HG03558 (cell line): ENCODE data around the gene C11orf24.

Experiments used
- ATAC-seq: cut with Tn5 transposase; IDR thresholded peaks from one replicate; pipeline ENCODE4 v1.9.1; 2021; ENCODE audit warnings: moderate number of reproducible peaks; ENCODE audit not compliant: unreplicated experiment; ENCODE audit errors: extremely low read depth

The C11orf24 gene

DNA sequence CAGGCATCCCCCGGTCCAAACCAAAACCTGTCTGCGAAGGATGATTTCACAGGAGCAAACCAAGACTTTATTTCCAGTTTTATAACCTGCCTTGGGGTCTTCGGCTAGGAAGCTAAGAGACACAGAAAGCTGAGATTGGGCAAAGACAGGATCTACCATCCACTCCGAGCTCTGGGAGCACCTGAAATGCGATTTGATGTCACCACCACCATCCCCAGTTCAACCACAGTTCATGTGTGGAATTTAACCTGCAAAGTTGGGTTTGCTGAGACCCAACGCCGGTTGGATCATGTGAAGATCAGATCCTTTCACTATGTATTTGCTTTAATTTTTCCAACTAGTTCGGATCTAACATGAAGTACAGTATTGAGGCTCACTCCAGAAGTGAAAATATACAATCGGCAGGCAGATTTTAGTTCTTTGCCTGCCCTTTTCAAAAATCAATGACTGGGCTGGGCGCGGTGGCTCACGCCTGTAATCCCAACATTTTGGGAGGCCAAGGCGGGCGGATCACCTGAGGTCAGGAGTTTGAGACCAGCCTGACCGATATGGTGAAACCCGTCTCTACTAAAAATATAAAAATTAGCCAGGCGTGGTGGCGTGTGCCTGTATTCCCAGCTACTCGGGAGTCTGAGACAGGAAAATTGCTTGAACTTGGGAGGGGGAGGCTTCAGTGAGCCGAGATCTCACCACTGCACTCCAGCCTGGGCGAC is 1.4 kb upstream of the C11orf24 start:
- ATAC-seq = no peak

GRCh38 chr11:68271023-68271780 is 571 bp downstream of the C11orf24 start:
- no peak for ATAC-seq

GRCh38 chr11:68270196-68271022 is 1.4 kb downstream of the C11orf24 start:
- no peak for ATAC-seq

DNA sequence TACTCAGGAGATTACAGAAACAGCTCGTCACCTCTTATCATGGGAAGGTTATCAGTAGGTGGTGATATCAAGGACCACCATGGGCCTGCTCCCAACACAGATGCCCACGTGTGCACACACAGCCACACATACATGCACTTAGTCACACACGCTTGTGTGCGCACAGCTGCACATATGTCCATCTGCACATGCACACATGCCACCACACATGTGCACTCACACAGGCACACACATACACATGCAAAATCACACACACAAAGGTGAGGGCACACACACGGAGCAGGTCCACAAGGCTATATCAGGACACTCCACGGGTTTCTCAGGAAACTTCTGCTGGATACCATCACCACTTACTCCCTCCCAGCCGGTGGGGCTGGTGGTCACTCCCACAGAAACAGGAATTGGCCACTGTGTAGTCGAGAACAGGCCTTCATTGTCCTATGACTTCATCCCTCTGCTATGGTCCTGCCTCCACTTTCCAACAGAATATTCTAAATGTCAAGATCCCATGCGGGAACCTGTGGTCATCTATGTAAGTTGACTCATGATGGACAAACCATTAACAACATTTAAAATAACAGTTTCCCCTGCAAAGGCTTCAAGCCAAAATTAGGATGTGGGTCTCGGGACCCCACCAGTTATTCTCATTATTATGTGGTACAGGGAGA is 2.2 kb downstream of the C11orf24 start:
- ATAC-seq = no peak

DNA sequence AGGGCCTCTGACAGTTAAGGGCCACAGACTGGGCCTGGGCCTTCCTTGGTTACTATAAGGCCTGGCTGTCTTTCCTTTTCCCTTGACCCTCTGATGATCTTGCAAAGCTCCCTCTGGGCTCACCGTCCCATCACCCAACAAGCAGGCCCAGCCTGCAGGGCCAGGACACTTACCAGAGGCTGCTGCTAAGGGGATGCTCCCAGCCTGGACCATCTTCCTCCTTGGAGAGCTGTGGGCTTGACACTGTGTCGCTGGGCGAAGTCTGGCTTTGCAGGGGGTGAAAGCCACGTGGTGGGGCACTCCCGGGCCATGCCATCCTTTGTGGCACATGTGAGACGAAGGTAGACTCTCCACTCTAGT is 3.9 kb downstream of the C11orf24 start:
- no peak for ATAC-seq

GRCh38 chr11:68266936-68267880 is 4.6 kb downstream of the C11orf24 start:
- no peak for ATAC-seq

DNA sequence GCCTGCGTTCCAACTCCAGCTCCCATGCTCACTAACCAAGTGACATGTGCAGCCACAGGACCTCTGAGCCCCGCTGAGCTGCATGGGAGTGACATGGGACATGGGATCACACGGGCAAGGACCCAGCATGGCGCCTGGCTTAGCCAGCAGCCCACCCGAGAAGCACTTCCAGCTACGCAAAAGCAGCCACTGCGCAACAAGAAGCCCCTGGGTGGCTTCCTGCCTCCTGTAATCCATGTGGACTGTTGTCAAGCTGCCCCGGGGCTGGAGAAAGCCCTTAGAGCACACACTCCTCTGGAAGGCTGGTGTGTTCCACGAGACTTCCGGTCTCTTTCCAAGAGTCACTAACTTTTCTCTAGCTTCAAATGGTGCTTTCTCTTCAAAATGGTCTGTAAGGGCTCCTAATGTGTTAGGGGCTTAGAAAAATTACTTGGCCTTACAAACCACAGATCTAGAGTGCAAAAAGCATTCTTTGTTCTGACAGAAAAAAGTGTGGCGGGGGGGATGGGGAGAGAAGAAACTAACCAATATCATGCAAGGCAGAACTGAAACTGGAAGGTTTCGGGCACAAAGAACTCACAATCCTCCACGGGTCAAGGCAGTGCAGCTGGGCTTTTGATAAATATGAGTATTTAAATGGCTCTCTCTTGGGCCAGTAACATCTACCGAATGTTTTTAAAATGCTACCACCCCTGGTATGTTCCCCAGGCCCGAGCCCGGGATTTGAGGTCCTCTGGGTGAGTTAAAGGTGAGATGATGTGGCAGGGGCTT is 5.5 kb downstream of the C11orf24 start:
- ATAC-seq = peak; percentile 59

DNA sequence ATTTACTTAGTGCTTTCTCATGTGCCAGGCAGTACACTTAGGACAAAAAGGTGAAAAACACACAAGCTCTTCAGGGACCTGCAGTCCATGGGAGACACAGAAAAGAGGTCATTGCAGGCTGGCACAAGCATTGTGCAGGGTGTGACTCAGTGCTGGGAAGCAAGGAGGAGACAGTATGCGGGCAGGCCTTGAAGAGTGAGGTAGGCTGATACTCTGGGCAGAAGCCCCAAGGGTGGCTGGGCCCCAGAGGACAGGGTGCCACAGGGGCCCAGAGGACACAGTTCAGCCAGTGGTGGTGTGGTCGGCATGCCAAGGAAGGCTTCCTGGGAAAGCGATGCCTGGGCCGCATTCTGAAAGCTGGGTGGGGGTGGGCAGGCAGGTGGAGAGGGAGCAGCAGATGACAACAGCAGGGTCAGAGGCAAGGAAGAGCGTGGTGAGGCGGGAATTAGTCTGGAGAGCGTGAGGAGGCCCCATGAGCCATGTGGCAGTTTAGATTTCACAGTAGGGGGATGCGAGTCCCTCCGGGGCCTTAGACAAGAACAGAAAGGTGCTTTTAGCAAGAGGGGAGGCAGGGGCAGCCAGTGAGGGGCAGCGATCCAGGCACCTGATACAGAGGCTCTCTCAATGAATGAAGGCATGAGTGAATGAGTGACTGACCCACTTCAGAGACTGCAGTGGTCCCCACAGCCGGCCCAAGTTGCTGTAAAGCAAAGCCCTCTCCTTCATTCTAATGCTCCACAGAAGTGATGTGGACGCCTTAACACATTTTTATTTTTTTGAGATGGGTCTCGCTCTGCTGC is 6.8 kb downstream of the C11orf24 start:
- ATAC-seq = no peak

- ATAC-seq = no peak
Observed at GRCh38 chr11:68264244-68264643, 7.5 kb downstream of the C11orf24 start.

DNA sequence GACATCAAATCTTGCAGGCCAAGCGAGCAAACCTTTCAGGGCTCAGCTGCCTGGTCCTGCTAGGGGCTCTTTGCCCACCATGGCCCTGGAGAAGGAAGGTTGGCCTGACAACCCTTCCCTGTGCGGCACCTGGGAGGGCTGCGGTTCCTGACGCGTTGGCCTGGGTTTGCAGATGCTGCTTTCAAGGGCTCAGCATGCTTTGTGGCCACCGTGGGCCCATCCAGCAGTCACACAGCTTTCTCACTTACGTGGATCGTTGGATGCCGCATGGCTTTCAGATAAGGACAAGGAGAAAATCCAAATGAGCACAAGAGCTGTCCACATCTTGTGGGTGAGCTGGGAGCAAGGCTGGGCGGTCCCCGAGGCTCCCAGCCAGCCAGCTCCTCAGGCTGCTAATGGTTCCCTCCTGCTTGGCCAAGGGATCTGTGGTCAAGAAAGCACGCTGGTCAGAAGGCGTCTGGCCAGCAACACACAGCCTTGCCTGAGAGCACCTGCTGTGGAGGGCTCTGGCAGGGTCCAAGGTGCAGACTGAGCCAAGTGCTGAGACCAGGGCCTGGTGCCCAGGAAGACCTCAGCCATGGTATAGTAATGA is 8.2 kb downstream of the C11orf24 start:
- ATAC-seq = no peak

- no peak for ATAC-seq
Observed at GRCh38 chr11:68262544-68262827, 9.3 kb downstream of the C11orf24 start.

- no peak for ATAC-seq
Observed at GRCh38 chr11:68261749-68262543, 9.8 kb downstream of the C11orf24 start.

DNA sequence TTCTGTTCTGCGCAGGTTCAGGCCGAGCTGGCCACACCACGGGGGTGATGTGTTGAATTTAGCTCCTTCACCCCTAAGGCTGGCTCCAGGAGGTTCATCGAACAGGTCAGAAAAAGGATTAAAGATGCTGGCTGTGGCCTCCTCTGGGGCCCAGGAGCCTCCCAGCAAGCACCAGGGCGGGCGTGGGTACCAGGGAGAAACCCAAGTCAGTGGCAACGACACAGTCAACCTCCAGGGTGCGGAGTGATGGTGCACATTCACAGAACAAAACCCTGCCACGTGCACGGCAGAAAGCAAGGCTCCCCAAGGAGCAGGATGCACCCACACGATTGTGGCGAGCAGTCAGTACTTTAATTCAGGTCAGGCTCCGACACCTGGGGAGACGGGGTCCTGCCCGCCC is 10.8 kb downstream of the C11orf24 start:
- ATAC-seq = no peak

DNA sequence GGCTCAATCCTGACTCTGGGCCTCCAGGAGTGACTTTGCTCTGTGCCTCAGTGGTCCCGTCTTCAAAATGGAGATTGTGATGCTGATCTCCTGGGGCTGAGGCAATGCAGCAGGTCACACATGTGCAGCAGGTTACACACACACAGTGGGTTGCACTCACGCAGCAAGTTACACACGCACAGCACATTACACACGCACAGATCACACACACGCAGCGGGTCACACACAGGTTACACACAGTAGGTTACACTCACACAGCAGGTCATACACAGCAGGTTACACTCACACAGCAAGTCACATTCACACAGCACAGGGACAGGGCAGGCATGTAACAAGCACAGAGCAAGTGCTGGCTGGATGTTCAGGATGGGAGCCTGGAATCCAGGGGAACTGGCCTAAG is 11.3 kb downstream of the C11orf24 start:
- no peak for ATAC-seq

DNA sequence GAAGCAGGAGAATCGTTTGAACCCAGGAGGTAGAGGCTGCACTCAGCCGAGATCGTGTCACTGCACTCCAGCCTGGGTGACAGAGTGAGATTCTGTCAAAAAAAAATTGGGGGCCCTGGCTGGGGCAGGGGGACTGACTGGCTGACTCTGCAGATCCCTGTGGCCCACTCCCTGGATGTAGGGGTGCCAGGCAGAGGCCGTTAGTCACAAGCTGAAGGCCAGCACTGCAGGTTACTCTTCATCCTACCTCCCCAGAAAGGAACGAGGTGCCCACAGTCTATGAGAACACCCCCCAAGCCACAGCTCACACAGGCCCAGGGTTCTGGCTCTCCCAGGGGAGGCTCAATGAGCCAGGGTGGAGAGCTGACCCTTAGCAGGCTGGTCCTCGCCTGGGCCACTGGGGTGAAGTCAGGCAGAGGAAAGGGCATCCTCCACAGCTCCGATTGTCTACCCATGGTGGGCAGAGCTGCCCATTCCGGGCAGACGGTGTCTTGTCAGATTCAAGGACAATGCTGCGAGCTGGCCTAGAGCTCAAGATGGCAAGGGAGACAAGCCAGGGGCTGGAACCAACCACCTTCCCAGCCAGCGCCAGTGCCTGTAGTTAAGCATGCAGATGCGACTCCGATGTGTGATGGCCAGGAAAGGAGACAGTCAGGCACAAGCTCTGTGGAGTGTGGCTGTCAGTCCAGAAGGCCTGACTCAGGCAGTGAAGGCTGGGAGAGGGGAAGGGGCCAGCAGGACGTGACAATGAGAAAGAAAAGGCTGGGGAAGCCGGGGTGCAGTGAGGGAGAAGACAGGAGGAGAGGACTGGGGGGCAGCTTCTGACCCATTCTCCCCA is 12.4 kb downstream of the C11orf24 start:
- ATAC-seq = no peak

DNA sequence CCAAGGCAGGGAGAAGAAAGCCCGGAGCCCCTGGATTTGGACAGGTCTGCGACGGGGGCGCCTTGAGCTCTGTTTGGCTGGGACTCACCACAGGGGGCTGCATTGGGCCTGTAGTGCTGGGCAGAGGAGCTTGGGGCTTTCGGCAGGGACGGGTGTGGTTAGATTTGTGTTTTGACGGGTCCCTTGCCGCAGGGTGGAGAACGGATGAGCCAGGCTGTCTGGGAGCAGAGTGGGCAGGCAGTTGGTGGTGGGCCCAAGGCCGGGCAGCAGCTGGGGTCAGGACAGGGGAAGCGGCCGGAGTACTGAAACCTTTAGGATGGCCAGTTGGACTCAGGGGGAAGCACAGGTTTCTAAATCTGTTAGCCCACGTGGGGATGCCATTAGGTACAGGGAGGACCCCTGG is 13.4 kb downstream of the C11orf24 start:
- ATAC-seq = no peak
